Astrocyte (in vitro differentiated cells and primary cell): ENCODE measurements around the gene EPB41.
"Not testable (repeated sequence)": the region's sequence is repeated elsewhere in the genome, so short reads cannot be mapped to it uniquely, and the experiment has no call there.

Experiments used
- EZH2 ChIP-seq: IDR thresholded peaks from 2 replicates; pipeline ENCODE4 v1.6.1; 2012; ENCODE audit warnings: mild to moderate bottlenecking, low read length, inconsistent platforms; ENCODE audit not compliant: insufficient read depth
- TF ChIP-seq, protein P1 (sequence below): IDR thresholded peaks from 2 replicates; pipeline ENCODE4 v1.5.1; 2011; ENCODE audit warnings: low read depth, mild to moderate bottlenecking, inconsistent platforms, low read length, moderate library complexity; ENCODE audit not compliant: insufficient read depth

GRCh38 chr1:29108041-29108440 lies 193.7 kb downstream of the EPB41 start:
- not testable (repeated sequence) for TF ChIP-seq EZH2
- TF ChIP-seq, protein P1, sequence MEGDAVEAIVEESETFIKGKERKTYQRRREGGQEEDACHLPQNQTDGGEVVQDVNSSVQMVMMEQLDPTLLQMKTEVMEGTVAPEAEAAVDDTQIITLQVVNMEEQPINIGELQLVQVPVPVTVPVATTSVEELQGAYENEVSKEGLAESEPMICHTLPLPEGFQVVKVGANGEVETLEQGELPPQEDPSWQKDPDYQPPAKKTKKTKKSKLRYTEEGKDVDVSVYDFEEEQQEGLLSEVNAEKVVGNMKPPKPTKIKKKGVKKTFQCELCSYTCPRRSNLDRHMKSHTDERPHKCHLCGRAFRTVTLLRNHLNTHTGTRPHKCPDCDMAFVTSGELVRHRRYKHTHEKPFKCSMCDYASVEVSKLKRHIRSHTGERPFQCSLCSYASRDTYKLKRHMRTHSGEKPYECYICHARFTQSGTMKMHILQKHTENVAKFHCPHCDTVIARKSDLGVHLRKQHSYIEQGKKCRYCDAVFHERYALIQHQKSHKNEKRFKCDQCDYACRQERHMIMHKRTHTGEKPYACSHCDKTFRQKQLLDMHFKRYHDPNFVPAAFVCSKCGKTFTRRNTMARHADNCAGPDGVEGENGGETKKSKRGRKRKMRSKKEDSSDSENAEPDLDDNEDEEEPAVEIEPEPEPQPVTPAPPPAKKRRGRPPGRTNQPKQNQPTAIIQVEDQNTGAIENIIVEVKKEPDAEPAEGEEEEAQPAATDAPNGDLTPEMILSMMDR, result not testable (repeated sequence)
